CMK (cell line): ENCODE measurements around the gene PARD3B.

Experiments used
- DNase-seq: peaks from one replicate; pipeline ENCODE4 v3.0.0-alpha.2; 2010; ENCODE audit warnings: low read depth

The PARD3B gene

GRCh38 chr2:205280596-205281236 is 735.4 kb downstream of the PARD3B start:
- no peak for DNase-seq

GRCh38 chr2:205283736-205284270 is 738.5 kb downstream of the PARD3B start:
- DNase-seq, result no peak

DNA sequence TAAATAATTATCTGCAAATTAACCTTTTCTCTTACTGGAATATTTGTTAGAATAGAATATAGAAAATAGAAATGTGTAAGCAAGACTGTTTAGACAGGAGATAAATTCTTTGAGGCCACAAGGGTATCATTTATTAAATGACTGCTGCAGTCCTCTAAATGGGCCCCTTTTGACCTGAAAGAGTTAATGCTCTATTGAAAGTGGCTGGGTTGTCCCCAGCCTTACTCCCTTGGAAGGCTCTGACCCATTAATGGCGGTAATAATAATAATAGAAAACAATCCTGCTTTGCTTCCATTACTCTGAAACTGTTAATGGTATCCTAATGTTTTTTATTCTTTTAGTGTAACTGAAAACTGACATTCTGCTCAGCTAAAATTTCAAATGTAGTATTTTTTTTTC is 739.1 kb downstream of the PARD3B start:
- DNase-seq, result no peak

GRCh38 chr2:205287316-205287715 is 742.0 kb downstream of the PARD3B start:
- DNase-seq, result no peak

DNA sequence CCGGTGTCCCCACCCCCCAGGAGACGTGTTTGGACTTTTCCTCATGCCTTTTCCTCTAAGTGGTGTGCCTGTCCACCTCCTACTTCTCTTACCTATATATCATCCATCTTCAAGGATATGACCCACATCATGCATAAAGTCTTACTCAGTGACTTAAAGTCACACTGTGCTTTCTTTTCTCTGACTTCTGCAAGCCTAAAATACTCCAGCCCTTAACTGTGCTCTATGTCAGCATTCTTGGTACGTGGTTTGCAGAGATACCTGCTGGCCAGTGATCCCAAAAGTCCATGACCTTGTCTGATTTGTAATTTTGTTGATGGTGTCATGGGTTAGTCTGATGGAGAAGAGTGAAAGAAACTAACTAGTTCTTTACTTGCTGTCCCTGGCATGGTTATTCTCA is 743.4 kb downstream of the PARD3B start:
- no peak for DNase-seq

DNA sequence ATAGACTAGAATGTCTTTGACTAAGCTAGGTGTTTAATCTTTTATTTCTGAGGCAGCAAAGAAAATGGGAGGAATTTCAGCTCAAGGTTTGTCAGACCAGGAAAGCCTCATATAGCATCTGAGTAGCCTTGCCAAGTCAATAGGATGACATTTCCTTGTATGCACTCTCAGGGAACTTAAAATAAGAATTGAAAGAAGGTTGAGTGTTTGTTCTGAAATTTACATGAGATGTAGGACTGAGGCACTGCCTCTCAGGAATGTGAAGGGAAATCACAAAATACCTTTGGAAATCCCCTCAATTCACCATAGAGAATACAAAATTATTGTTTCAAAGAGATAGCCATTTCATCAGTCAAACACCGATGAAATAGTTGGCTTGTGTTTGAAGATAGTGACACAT is 745.0 kb downstream of the PARD3B start:
- no peak for DNase-seq

DNA sequence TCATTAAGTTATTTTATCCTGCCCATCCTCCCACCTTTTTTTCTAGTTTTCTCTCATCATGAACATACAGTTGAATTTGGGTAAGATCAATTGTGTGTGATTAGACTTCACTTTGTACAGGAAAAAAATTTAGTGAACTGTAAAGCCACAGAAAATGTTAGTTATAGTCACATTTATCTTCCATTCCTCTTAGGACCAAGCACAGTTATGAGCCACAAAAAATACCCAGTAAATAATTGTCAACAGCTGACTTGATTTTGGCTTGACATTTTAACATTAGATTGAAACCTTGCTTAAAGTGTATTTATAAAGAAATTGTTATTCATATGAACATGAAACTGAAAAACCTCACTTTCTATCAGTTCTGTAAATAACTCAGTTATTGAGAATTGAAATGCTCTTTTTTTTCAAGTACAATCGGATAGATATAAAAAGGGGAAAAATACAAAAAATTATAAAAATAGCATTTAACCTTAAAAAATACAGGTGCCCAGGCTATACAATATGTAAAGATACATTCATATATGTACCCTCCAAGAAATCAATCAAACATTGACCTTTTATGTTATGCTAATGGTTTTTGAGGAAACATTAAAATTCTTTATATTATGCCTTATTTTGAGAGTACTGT is 747.5 kb downstream of the PARD3B start:
- DNase-seq, result no peak

- no peak for DNase-seq
Measured at GRCh38 chr2:205293559-205293958, 748.3 kb downstream of the PARD3B start.

- DNase-seq, result no peak
Measured at GRCh38 chr2:205296959-205297358, 751.7 kb downstream of the PARD3B start.

- no peak for DNase-seq
Measured at GRCh38 chr2:205297368-205297767, 752.1 kb downstream of the PARD3B start.

DNA sequence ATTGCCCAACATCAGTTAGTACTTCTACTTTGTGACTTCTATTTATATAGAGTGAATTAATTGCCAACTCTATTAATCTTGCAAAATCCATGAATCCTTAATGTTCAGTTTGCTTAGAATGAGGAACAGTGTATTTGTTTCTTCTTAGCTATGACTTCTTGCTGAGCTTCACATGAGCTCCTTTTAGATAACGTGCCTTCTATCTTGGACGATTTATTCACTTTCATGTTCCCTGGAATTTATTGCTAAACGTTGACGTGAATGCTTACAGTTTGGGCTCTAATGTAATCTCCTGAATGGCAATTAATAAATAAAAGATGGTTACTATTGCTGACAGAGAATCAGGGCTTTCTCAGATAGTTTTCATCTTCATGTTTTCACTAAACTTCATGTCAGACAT is 752.6 kb downstream of the PARD3B start:
- no peak for DNase-seq

DNA sequence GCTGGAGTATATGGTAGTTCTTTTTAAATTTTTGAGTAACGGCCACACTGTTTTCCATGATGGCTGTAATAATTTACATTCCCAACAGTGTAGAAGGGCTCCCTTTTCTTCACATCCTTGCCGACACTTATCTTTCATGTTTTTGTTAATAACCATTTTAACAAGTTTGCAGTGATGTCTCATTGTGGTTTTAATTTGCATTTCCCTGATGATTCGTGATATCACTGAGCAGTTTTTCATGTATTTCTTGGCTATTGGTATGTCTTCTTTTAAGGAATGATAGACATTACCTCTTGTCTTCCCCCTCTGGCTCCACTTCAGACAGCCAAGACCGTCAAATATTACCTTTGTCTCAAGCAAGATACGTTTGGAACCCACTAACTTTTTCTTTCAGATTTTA is 765.9 kb downstream of the PARD3B start:
- DNase-seq, result no peak

GRCh38 chr2:205321231-205321630 is 776.0 kb downstream of the PARD3B start:
- DNase-seq, result no peak

DNA sequence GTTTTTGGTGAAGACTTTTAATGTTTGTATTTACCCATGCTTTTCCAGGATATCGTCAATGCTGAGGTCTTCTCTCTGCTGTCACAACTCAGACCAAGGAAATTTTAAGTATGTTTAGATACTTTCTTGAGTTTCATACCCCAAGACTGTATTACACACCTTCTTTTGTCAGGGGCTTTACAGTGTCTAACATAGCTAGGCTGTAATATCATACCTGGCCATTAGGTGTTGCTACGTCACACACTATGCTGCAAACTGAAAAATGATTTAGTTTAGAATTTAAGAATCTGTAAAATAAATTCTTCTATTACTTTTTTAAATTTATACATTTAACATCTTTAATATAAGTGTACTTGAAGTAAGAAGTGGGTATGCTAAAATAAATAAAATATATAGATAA is 778.7 kb downstream of the PARD3B start:
- no peak for DNase-seq

GRCh38 chr2:205324355-205324754 is 779.1 kb downstream of the PARD3B start:
- no peak for DNase-seq

DNA sequence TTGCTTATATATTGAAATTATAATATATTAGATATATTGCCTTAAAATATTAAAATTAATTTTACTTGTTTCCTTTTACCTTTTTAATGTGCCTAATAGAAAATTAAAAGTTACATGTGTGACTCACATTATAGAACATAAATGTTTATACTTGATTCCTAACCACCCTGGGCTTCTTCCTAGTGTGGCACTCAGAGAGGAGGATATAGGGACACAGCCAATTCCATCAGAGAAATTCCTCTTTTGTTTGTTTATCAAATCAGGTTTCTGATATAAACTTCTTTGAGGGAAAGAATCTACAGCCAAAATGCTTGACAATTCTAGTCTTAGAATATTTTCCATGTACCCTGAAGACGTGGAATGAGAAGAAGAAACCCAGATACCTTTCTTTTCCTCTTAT is 788.1 kb downstream of the PARD3B start:
- DNase-seq, result no peak

GRCh38 chr2:205337274-205337673 is 792.0 kb downstream of the PARD3B start:
- DNase-seq, result no peak

- DNase-seq, result no peak
Measured at GRCh38 chr2:205338156-205338555, 792.9 kb downstream of the PARD3B start.

- DNase-seq, result no peak
Measured at GRCh38 chr2:205343103-205343502, 797.8 kb downstream of the PARD3B start.

DNA sequence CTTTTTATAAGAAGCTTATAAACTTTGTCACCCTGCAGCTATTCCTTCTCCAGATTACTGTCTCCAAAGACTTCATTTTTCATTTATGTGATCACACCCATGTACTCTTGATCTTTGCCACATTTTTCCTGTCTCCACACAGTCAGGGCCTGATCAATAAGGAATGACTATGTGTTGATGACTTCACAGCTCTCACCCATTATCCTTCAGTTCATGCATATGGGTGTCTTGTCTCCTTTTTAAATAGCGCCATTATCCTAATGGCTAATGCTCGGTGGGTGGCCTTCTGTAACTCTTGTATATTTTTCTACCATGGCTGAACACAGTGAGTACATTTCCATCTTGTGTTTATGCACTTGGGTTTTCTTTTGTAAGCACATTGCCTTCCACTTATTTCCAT is 801.4 kb downstream of the PARD3B start:
- DNase-seq, result no peak

- DNase-seq, result no peak
Measured at GRCh38 chr2:205347899-205348298, 802.6 kb downstream of the PARD3B start.

DNA sequence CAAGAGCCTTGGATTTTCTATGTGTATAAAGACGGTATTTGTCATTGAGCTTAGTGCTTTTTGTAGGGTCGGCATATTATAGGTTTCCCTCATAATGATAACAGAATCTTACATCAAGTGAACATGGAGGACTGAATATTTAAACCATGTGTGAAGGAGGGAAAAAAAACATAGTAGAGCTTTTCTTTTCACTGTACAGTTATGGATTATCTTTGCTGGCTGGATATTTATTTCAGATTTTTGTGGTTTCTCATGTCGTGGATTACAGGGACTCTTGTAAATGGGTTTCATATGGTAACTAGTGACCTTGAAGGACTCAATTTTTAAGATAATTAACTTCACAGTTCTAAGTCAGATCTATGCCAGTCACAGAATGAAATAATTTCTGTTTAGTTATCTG is 806.8 kb downstream of the PARD3B start:
- DNase-seq, result no peak

GRCh38 chr2:205352593-205352992 is 807.3 kb downstream of the PARD3B start:
- no peak for DNase-seq

GRCh38 chr2:205357732-205358131 is 812.5 kb downstream of the PARD3B start:
- no peak for DNase-seq
